HG02798 (cell line): ENCODE results near the gene GRID1.

Source experiments
- ATAC-seq: cut with Tn5 transposase; IDR thresholded peaks from one replicate; pipeline ENCODE4 v1.9.1; 2021; ENCODE audit warnings: mild to moderate bottlenecking; ENCODE audit not compliant: unreplicated experiment, poor library complexity

Gene GRID1

GRCh38 chr10:86060386-86061277 is 306.0 kb downstream of the GRID1 start:
- no peak for ATAC-seq

GRCh38 chr10:86059892-86060291 is 306.7 kb downstream of the GRID1 start:
- ATAC-seq: no peak

- ATAC-seq: no peak
Observed at GRCh38 chr10:86058964-86059363, 307.6 kb downstream of the GRID1 start.

GRCh38 chr10:86057708-86058107 is 308.9 kb downstream of the GRID1 start:
- no peak for ATAC-seq

- no peak for ATAC-seq
Observed at GRCh38 chr10:86056672-86057071, 309.9 kb downstream of the GRID1 start.

- no peak for ATAC-seq
Observed at GRCh38 chr10:86055928-86056327, 310.7 kb downstream of the GRID1 start.

GRCh38 chr10:86053675-86054074 is 312.9 kb downstream of the GRID1 start:
- no peak for ATAC-seq

- ATAC-seq: no peak
Observed at GRCh38 chr10:86051586-86051985, 315.0 kb downstream of the GRID1 start.

GRCh38 chr10:86049442-86049841 is 317.2 kb downstream of the GRID1 start:
- no peak for ATAC-seq

GRCh38 chr10:86048973-86049372 is 317.6 kb downstream of the GRID1 start:
- ATAC-seq: no peak

- ATAC-seq: no peak
Observed at GRCh38 chr10:86048571-86048970, 318.0 kb downstream of the GRID1 start.

- ATAC-seq: no peak
Observed at GRCh38 chr10:86047588-86047987, 319.0 kb downstream of the GRID1 start.

GRCh38 chr10:86046845-86047460 is 319.6 kb downstream of the GRID1 start:
- ATAC-seq: no peak

GRCh38 chr10:86045896-86046295 is 320.7 kb downstream of the GRID1 start:
- no peak for ATAC-seq

- ATAC-seq: no peak
Observed at GRCh38 chr10:86044029-86044428, 322.6 kb downstream of the GRID1 start.

- no peak for ATAC-seq
Observed at GRCh38 chr10:86043236-86043635, 323.4 kb downstream of the GRID1 start.

- no peak for ATAC-seq
Observed at GRCh38 chr10:86042161-86042560, 324.4 kb downstream of the GRID1 start.

- no peak for ATAC-seq
Observed at GRCh38 chr10:86041116-86041515, 325.5 kb downstream of the GRID1 start.

GRCh38 chr10:86038371-86038770 is 328.2 kb downstream of the GRID1 start:
- ATAC-seq: no peak

GRCh38 chr10:86037096-86037495 is 329.5 kb downstream of the GRID1 start:
- no peak for ATAC-seq

GRCh38 chr10:86036544-86036831 is 330.1 kb downstream of the GRID1 start:
- no peak for ATAC-seq
